HepG2 (cell line): ENCODE data around the gene RNGTT. TPM values are rescaled to one million over a fixed set of nuclear protein-coding genes. Genes with fewer than 3 reads are reported as not detected.

ENCODE experiments used
- ARID2 ChIP-seq: sonication (generic); formaldehyde crosslinking; IDR thresholded peaks from 2 replicates; pipeline ENCODE4 v1.8.1; 2022; ENCODE audit warnings: mild to moderate bottlenecking, missing genetic modification reagents, borderline replicate concordance
- CHD2 ChIP-seq: IDR thresholded peaks from 2 replicates; pipeline ENCODE4 v1.6.1; 2011; ENCODE audit warnings: low read depth, low read length, improper control_type of control experiment
- HNRNPK ChIP-seq: fragments of 200-400 bp; formaldehyde crosslinking; IDR thresholded peaks from 2 replicates; pipeline ENCODE4 v1.6.1; 2018; ENCODE audit warnings: low read length, low read depth, moderate library complexity, mild to moderate bottlenecking; ENCODE audit not compliant: poor library complexity, severe bottlenecking
- NCOA2 ChIP-seq: sonication (generic); formaldehyde crosslinking; IDR thresholded peaks from 2 replicates; pipeline ENCODE4 v1.8.0; 2022; ENCODE audit warnings: inconsistent platforms
- NKX3-1 ChIP-seq: sonication (generic); formaldehyde crosslinking; IDR thresholded peaks from 2 replicates; pipeline ENCODE4 v1.5.0; 2020; ENCODE audit warnings: missing genetic modification reagents
- ONECUT2 ChIP-seq: sonication (generic); formaldehyde crosslinking; IDR thresholded peaks from 2 replicates; pipeline ENCODE4 v1.4.0; 2020; ENCODE audit warnings: missing genetic modification reagents
- REL ChIP-seq: sonication (generic); formaldehyde crosslinking; conservative IDR thresholded peaks from 2 replicates; pipeline ENCODE4 v1.8.0; 2022; ENCODE audit warnings: mild to moderate bottlenecking, missing genetic modification reagents, moderate library complexity
- SP140L ChIP-seq: sonication (generic); formaldehyde crosslinking; IDR thresholded peaks from 2 replicates; pipeline ENCODE4 v1.4.0; 2020; ENCODE audit warnings: missing genetic modification reagents, borderline replicate concordance
- SRSF4 ChIP-seq: fragments of 200-400 bp; formaldehyde crosslinking; IDR thresholded peaks from one replicate; pipeline ENCODE4 v1.6.1; 2018; ENCODE audit warnings: mild to moderate bottlenecking, low read depth, low read length, moderate library complexity; ENCODE audit not compliant: poor library complexity, severe bottlenecking
- ZFAT ChIP-seq: sonication (generic); formaldehyde crosslinking; conservative IDR thresholded peaks from 2 replicates; pipeline ENCODE4 v1.8.1; 2023; ENCODE audit warnings: missing genetic modification reagents, inconsistent platforms
- ZFP37 ChIP-seq: sonication (generic); formaldehyde crosslinking; IDR thresholded peaks from 2 replicates; pipeline ENCODE4 v1.4.0; 2020; ENCODE audit warnings: missing genetic modification reagents, borderline replicate concordance
- ZFY ChIP-seq: sonication (generic); formaldehyde crosslinking; IDR thresholded peaks from 2 replicates; pipeline ENCODE4 v1.4.0; 2020; ENCODE audit warnings: missing genetic modification reagents
- ZNF207 ChIP-seq: fragments of 450-650 bp; IDR thresholded peaks from 2 replicates; pipeline ENCODE4 v1.6.1; 2016; ENCODE audit warnings: antibody characterized with exemption, borderline replicate concordance
- ZNF253 ChIP-seq: sonication (generic); formaldehyde crosslinking; IDR thresholded peaks from 2 replicates; pipeline ENCODE4 v1.8.0; 2022; ENCODE audit warnings: mild to moderate bottlenecking, missing genetic modification reagents, borderline replicate concordance
- ZNF317 ChIP-seq: sonication (generic); formaldehyde crosslinking; IDR thresholded peaks from 2 replicates; pipeline ENCODE4 v1.5.0; 2020; ENCODE audit warnings: mild to moderate bottlenecking, missing genetic modification reagents
- ZNF333 ChIP-seq: sonication (generic); formaldehyde crosslinking; IDR thresholded peaks from 2 replicates; pipeline ENCODE4 v1.4.0; 2020; ENCODE audit warnings: mild to moderate bottlenecking, missing genetic modification reagents, borderline replicate concordance
- ZNF367 ChIP-seq: sonication (generic); formaldehyde crosslinking; IDR thresholded peaks from 2 replicates; pipeline ENCODE4 v1.4.0; 2020; ENCODE audit warnings: missing genetic modification reagents, borderline replicate concordance
- ZNF598 ChIP-seq: sonication (generic); formaldehyde crosslinking; IDR thresholded peaks from 2 replicates; pipeline ENCODE4 v1.5.1; 2020; ENCODE audit warnings: mild to moderate bottlenecking, missing genetic modification reagents, borderline replicate concordance
- ZNF652 ChIP-seq: IDR thresholded peaks from 2 replicates; pipeline ENCODE4 v1.6.1; 2016; ENCODE audit warnings: low read depth, borderline replicate concordance
- polyA plus RNA-seq, 8 experiments: library from polyadenylated mRNA; depleted of rRNA in 3 of 8; stranded (reverse) in 7 of 8; unstranded in 1 of 8; fragments of >200 nt; fragmentation: Illumina TruSeq in 4 of 8; extraction: Trizol in 4 of 8; gene quantifications; 2 replicates each; pipeline versions ENCODE4 v1.2.1 to v1.2.3, GENCODE V29; 2011 to 2016; ENCODE audit warnings: low read depth in 4 of 8, missing spikeins in 1 of 8, mixed read lengths in 1 of 8; ENCODE audit not compliant: insufficient read depth in 1 of 8
- total RNA-seq, 5 experiments: library from RNA; depleted of rRNA; stranded (reverse); fragments of >200 nt; fragmentation: Illumina TruSeq; extraction: Trizol; gene quantifications; 2 replicates each; pipeline ENCODE4 v1.2.3, GENCODE V29; 2016; ENCODE audit warnings: low read depth in 1 of 5
- TF ChIP-seq, protein P1 (sequence below): sonication (generic); formaldehyde crosslinking; IDR thresholded peaks from 2 replicates; pipeline ENCODE4 v1.4.0; 2020; ENCODE audit warnings: mild to moderate bottlenecking, missing genetic modification reagents
- TF ChIP-seq, protein P2 (sequence below): fragments of 450-650 bp; IDR thresholded peaks from 2 replicates; pipeline ENCODE4 v1.6.1; 2017
- TF ChIP-seq, protein P3 (sequence below): sonication (generic); formaldehyde crosslinking; IDR thresholded peaks from 2 replicates; pipeline ENCODE4 v1.5.1; 2020; ENCODE audit warnings: missing genetic modification reagents, mild to moderate bottlenecking, borderline replicate concordance
- TF ChIP-seq, protein P4 (sequence below), 2 experiments: fragments of 450-650 bp in 1 of 2; sonication (generic) in 1 of 2; formaldehyde crosslinking; IDR thresholded peaks; 2 replicates each; pipeline versions ENCODE4 v1.5.0 to v1.8.0; 2020 to 2022; ENCODE audit warnings: mild to moderate bottlenecking in 1 of 2, missing genetic modification reagents in 1 of 2

RNGTT gene
- total and polyA plus RNA-seq, 2 of the 13 experiments (the other 11 are each of a cell fraction or from before 2014, with no cell fraction given), result 6.0 to 22.6 TPM

DNA sequence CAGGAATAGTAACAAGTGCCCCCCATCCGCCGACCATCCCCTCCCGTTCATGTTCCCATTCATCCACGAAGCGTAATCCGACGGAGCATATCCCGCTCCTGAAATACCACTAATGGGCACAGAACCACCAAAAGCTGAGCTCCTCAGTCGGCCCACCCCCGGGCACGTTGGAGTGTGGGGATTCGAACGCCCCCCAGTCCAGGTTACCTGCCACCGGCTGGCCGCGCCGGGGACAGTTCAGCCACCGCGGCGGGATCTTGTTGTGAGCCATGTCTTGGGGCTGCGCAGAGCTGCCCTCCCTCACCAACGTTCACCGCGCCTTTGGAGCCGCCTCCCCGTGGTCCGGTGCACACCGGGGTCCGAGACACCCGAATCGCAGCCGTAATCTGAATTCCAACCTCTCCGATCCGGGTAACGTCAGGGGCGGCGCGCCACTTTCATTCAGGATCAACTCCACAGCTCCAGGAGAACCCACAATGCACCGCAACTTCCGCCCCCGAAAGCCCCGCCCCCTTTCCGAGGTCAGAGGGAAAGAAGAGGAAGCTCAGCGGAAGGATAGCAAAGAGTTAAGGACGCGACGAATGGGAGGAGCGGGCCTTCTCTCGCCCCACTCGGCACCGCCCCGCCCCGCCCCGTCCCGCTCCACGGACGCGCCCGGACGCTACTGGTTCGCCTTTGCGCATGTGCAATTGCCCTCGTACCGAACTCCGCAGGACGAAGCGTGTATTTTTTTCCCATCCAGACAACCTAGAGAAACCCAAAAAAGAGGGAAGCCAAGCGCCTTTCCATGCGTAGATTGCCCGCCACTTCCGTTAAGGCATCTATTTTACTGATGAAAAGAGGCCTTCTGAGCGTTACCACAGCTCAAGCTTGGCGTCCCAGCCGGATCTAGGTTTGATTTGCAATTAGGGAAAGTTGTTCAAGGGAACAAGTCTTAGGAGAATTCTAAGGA is at the start of gene RNGTT (continued):
- no peak for TF ChIP-seq SP140L (CRISPR knock-in tag)
- no peak for TF ChIP-seq CHD2
- no peak for TF ChIP-seq HNRNPK
- TF ChIP-seq, protein P1, sequence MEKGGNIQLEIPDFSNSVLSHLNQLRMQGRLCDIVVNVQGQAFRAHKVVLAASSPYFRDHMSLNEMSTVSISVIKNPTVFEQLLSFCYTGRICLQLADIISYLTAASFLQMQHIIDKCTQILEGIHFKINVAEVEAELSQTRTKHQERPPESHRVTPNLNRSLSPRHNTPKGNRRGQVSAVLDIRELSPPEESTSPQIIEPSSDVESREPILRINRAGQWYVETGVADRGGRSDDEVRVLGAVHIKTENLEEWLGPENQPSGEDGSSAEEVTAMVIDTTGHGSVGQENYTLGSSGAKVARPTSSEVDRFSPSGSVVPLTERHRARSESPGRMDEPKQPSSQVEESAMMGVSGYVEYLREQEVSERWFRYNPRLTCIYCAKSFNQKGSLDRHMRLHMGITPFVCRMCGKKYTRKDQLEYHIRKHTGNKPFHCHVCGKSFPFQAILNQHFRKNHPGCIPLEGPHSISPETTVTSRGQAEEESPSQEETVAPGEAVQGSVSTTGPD, result no peak
- peak; percentile 15; the same call in 1 of the 2 replicates for TF ChIP-seq ONECUT2 (CRISPR knock-in tag)
- TF ChIP-seq, protein P2, sequence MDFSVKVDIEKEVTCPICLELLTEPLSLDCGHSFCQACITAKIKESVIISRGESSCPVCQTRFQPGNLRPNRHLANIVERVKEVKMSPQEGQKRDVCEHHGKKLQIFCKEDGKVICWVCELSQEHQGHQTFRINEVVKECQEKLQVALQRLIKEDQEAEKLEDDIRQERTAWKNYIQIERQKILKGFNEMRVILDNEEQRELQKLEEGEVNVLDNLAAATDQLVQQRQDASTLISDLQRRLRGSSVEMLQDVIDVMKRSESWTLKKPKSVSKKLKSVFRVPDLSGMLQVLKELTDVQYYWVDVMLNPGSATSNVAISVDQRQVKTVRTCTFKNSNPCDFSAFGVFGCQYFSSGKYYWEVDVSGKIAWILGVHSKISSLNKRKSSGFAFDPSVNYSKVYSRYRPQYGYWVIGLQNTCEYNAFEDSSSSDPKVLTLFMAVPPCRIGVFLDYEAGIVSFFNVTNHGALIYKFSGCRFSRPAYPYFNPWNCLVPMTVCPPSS, result no peak
- TF ChIP-seq ZNF598 (CRISPR knock-in tag), result peak; percentile 66; the same call in 1 of the 2 replicates
- no peak for TF ChIP-seq ZNF367 (CRISPR knock-in tag)
- TF ChIP-seq, protein P3, sequence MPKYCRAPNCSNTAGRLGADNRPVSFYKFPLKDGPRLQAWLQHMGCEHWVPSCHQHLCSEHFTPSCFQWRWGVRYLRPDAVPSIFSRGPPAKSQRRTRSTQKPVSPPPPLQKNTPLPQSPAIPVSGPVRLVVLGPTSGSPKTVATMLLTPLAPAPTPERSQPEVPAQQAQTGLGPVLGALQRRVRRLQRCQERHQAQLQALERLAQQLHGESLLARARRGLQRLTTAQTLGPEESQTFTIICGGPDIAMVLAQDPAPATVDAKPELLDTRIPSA (CRISPR knock-in tag), result peak; percentile 50; the same call in 1 of the 2 replicates
- TF ChIP-seq ZNF652 (CRISPR knock-in tag), result peak; percentile 99
- TF ChIP-seq ZFY, result peak; percentile 67
- peak; percentile 54; the same call in 1 of the 2 replicates for TF ChIP-seq ZNF333
- TF ChIP-seq ZFP37 (CRISPR knock-in tag), result peak; percentile 77; the same call in 1 of the 2 replicates
- no peak for TF ChIP-seq REL (CRISPR knock-in tag)
- TF ChIP-seq, protein P4, sequence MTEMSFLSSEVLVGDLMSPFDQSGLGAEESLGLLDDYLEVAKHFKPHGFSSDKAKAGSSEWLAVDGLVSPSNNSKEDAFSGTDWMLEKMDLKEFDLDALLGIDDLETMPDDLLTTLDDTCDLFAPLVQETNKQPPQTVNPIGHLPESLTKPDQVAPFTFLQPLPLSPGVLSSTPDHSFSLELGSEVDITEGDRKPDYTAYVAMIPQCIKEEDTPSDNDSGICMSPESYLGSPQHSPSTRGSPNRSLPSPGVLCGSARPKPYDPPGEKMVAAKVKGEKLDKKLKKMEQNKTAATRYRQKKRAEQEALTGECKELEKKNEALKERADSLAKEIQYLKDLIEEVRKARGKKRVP (CRISPR knock-in tag; IDR thresholded peaks at IDR 0.05), result no peak
- no peak; the same call in none of the 2 replicates for TF ChIP-seq NCOA2 (CRISPR knock-in tag)
- no peak for TF ChIP-seq NKX3-1
- no peak for TF ChIP-seq ZFAT (CRISPR knock-in tag)
- TF ChIP-seq SRSF4, result no peak
- TF ChIP-seq ZNF253, result 0 out of 2 replicates have a peak, but pooled peaks have one; percentile 67
- TF ChIP-seq ARID2, result peak; percentile 35; the same call in 1 of the 2 replicates
- TF ChIP-seq ZNF207, result no peak
- 0 out of 2 replicates have a peak, but pooled peaks have one; percentile 32 for TF ChIP-seq ZNF317
